K562 (cell line): ENCODE data around the gene YKT6. TPM values are rescaled to one million over a fixed set of nuclear protein-coding genes. Genes with fewer than 3 reads are reported as not detected.

Experiments used
- ARID2 ChIP-seq: fragments of 450-650 bp; IDR thresholded peaks from 2 replicates; pipeline ENCODE4 v1.6.1; 2017; ENCODE audit warnings: antibody characterized with exemption, mild to moderate bottlenecking
- CREBBP ChIP-seq: IDR thresholded peaks from one replicate; pipeline ENCODE4 v1.6.1; 2012; ENCODE audit warnings: low read depth, mild to moderate bottlenecking, control low read depth, inconsistent platforms, low read length
- ILF3 ChIP-seq: fragments of 450-650 bp; IDR thresholded peaks from 2 replicates; pipeline ENCODE4 v1.6.1; 2018; ENCODE audit warnings: antibody characterized with exemption, mild to moderate bottlenecking, moderate library complexity, borderline replicate concordance
- JUNB ChIP-seq: fragments of 450-650 bp; formaldehyde crosslinking; conservative IDR thresholded peaks from 2 replicates; pipeline ENCODE4 v1.4.0; 2020; ENCODE audit warnings: mild to moderate bottlenecking
- NR1H2 ChIP-seq: sonication (generic); formaldehyde crosslinking; IDR thresholded peaks from 2 replicates; pipeline ENCODE4 v1.4.0; 2020; ENCODE audit warnings: mild to moderate bottlenecking, missing genetic modification reagents
- PBX2 ChIP-seq, 2 experiments: IDR thresholded peaks in 1 of 2; conservative IDR thresholded peaks in 1 of 2; 2 replicates each; pipeline ENCODE4 v1.6.1; 2016; ENCODE audit warnings: low read depth in 2 of 2, mild to moderate bottlenecking in 1 of 2, missing compliant biosample characterization in 1 of 2, missing genetic modification characterization in 1 of 2, moderate library complexity in 1 of 2
- PHF20 ChIP-seq: fragments of 450-650 bp; IDR thresholded peaks from 2 replicates; pipeline ENCODE4 v1.6.1; 2018; ENCODE audit not compliant: partially characterized antibody
- PHF8 ChIP-seq: fragments of 200-600 bp; sonication (generic); IDR thresholded peaks from 2 replicates; pipeline ENCODE4 v1.6.1; 2012; ENCODE audit warnings: mixed run types, mild to moderate bottlenecking, inconsistent platforms, low read length, moderate library complexity, borderline replicate concordance
- PURB ChIP-seq: sonication (generic); formaldehyde crosslinking; IDR thresholded peaks from 2 replicates; pipeline ENCODE4 v1.9.0; 2021; ENCODE audit warnings: low read depth, mild to moderate bottlenecking, missing genetic modification reagents
- STAG1 ChIP-seq: sonication (generic); formaldehyde crosslinking; IDR thresholded peaks from 2 replicates; pipeline ENCODE4 v1.5.0; 2020; ENCODE audit warnings: missing genetic modification reagents, borderline replicate concordance
- TBP ChIP-seq: optimal IDR thresholded peaks from 2 replicates; pipeline ENCODE3; 2011; ENCODE audit warnings: low read depth, low read length, improper control_type of control experiment
- TCF7 ChIP-seq: sonication (generic); IDR thresholded peaks from 2 replicates; pipeline ENCODE4 v1.6.1; 2016; ENCODE audit warnings: antibody characterized with exemption, borderline replicate concordance
- ZFP1 ChIP-seq: fragments of 450-650 bp; formaldehyde crosslinking; IDR thresholded peaks from 2 replicates; pipeline ENCODE4 v1.4.0; 2020; ENCODE audit warnings: mild to moderate bottlenecking, mixed read lengths
- polyA plus RNA-seq, 8 experiments: library from polyadenylated mRNA; depleted of rRNA in 4 of 8; stranded (reverse) in 5 of 8; unstranded in 3 of 8; fragments of >200 nt; fragmentation: Nextera tagmentation in 2 of 8; fragmentation: Illumina TruSeq in 1 of 8; extraction: Ambion mirVana in 2 of 8; extraction: Trizol in 1 of 8; gene quantifications; 2 replicates each; pipeline versions ENCODE4 v1.2.1 to v1.2.3, GENCODE V29; 2011 to 2014; ENCODE audit warnings: inconsistent platforms in 1 of 8, missing spikeins in 1 of 8
- total RNA-seq, 7 experiments: library from RNA; depleted of rRNA in 6 of 7; stranded (reverse); fragments of >200 nt in 6 of 7; fragmentation: Illumina TruSeq in 2 of 7; extraction: Trizol in 2 of 7; gene quantifications; 2 replicates each; pipeline versions ENCODE4 v1.2.1 to v1.2.3, GENCODE V29; 2011 to 2021; ENCODE audit warnings: low replicate concordance in 1 of 7
- TF ChIP-seq, protein P1 (sequence below): sonication (generic); formaldehyde crosslinking; IDR thresholded peaks from 2 replicates; pipeline ENCODE4 v1.5.0; 2020; ENCODE audit warnings: missing genetic modification reagents
- TF ChIP-seq, protein P2 (sequence below): fragments of 450-650 bp; formaldehyde crosslinking; IDR thresholded peaks from 2 replicates; pipeline ENCODE4 v1.4.0; 2020; ENCODE audit warnings: mild to moderate bottlenecking, moderate library complexity

Gene YKT6
- total and polyA plus RNA-seq, 9 of the 15 experiments (the other 6 are each of a cell fraction or from before 2014, with no cell fraction given): 1.6 to 90.6 (median 75.1) TPM

DNA sequence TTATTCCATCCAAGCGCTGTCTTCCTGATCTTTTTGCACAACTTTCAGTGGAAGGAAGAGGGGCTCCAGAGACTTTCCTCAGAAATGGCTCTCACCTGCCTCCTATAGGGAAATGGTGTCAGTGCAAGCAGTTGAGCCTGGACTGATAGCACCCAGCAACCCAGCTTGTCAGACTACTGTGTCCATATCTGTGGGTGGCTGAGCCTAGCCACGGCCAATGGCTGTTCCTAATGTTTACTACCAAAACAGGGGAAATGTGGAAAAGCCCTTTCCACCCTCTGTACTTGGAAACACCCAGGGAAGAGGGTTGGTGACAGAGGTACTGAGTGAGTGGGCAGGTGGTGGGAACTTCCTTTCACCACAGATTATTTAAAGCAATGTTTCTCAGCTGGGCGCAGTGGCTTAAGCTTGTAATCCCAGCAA is 4.3 kb upstream of the YKT6 start (continued):
- TF ChIP-seq ARID2: 0 out of 2 replicates have a peak, but pooled peaks have one; percentile 45
- TF ChIP-seq STAG1: no peak
- TF ChIP-seq NR1H2: no peak
- TF ChIP-seq ILF3: no peak
- no peak for TF ChIP-seq PHF20
- no peak for TF ChIP-seq TCF7
- TF ChIP-seq ZFP1 (CRISPR knock-in tag): no peak
- no peak for TF ChIP-seq PURB (CRISPR knock-in tag)
- TF ChIP-seq, protein P1, sequence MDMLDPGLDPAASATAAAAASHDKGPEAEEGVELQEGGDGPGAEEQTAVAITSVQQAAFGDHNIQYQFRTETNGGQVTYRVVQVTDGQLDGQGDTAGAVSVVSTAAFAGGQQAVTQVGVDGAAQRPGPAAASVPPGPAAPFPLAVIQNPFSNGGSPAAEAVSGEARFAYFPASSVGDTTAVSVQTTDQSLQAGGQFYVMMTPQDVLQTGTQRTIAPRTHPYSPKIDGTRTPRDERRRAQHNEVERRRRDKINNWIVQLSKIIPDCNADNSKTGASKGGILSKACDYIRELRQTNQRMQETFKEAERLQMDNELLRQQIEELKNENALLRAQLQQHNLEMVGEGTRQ: no peak
- TF ChIP-seq PHF8: no peak
- no peak for TF ChIP-seq JUNB (CRISPR knock-in tag)
- TF ChIP-seq PBX2 (CRISPR knock-in tag; IDR thresholded peaks at IDR 0.05; ENCODE audit: low read depth): no peak
- no peak for TF ChIP-seq PBX2 (tag; conservative IDR thresholded peaks at IDR 0.05; ENCODE audit: low read depth)
- TF ChIP-seq, protein P2, sequence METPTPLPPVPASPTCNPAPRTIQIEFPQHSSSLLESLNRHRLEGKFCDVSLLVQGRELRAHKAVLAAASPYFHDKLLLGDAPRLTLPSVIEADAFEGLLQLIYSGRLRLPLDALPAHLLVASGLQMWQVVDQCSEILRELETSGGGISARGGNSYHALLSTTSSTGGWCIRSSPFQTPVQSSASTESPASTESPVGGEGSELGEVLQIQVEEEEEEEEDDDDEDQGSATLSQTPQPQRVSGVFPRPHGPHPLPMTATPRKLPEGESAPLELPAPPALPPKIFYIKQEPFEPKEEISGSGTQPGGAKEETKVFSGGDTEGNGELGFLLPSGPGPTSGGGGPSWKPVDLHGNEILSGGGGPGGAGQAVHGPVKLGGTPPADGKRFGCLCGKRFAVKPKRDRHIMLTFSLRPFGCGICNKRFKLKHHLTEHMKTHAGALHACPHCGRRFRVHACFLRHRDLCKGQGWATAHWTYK (CRISPR knock-in tag): no peak
- no peak for TF ChIP-seq TBP
- no peak for TF ChIP-seq CREBBP
